T-helper 1 cell (primary cell): ENCODE results near the gene SDR39U1.

Experiments
- DNase-seq, 5 donors: peaks; one replicate each; pipeline ENCODE4 v3.0.0-alpha.2; 2012 to 2020

SDR39U1 gene

DNA sequence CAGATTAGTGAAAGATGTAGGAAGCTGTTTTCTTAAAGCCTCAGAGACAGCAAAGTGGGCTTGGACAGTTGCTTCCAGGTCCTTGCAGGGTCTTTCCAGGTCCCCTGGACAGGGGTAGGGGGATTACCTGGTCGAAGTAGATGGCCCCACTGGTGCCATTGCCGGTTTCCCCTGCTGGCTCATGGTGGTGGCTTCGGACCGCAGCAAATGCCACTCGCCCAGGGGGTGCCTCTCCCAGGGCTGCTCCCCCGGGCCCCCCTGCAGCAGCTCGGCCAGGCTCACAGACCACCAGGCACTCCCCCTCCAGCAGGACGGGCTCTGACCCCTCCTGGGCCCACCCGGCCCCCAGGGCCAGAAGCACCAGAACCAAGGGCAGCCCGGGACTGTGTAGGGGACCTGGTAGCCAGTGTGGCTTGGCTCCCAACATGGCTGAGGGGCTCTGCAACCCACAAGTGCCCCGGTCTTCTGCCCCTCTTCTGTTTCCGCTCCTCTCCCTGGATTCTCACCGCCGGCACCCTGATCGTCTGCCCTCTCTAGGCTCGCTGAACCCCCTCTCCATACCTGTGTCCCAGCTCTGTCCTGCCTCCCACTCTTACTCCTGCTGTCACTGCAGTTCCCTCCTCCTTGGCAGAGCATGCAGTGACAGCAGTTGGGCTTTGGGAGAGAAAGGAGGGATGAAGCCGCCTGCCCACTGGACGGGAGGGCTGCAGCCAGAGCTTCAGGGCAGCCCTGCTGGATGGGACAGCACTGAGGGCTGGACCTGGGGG lies 13.8 kb downstream of the SDR39U1 start:
- DNase-seq: no peak

DNA sequence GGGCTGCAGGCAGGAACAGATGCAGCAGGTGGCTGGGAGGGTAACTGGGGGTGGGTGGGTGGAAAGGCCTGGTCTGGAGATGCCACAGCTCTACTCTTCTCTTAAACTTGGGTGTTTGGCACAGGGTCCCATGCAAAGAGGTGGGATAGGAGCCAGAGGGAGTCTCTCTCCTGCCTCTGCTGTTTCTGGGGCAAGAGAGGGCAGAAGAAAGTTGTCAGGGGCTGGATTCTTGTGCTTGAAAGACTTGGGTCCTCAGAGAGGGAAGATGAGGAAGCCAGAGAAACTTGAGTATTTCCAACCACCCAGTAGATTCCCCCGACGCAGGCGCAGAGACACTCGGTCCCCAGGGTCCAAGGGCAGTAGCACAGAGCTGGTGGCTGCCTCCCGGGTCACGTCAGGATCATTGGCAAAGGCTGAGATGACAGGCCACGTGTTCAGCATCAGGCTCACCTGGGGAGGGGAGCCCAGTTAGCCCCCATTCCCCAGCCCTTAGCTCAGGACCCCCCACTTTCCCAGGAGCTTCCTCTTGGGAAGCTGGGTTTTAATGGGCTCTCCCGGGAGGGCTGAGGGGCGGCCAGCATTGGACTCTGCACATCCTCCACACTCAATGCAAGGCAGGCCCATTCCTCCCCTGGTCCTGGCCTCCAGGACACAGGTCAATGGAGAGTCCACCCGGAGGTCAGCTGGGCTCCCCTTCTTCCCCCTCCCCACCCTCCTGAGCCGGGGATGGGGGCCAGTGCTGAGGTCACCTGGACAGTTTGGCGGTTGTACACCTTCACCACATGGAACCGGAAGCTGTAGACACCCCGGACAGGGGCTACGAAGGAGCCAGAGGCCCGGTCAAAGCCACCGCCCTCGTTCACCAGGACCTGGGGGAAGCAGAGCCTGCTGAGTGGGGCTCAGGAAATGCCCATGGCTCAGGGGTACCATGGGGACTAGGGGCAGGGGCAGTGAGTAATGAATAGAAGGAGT lies 14.8 kb downstream of the SDR39U1 start:
- DNase-seq: no peak

DNA sequence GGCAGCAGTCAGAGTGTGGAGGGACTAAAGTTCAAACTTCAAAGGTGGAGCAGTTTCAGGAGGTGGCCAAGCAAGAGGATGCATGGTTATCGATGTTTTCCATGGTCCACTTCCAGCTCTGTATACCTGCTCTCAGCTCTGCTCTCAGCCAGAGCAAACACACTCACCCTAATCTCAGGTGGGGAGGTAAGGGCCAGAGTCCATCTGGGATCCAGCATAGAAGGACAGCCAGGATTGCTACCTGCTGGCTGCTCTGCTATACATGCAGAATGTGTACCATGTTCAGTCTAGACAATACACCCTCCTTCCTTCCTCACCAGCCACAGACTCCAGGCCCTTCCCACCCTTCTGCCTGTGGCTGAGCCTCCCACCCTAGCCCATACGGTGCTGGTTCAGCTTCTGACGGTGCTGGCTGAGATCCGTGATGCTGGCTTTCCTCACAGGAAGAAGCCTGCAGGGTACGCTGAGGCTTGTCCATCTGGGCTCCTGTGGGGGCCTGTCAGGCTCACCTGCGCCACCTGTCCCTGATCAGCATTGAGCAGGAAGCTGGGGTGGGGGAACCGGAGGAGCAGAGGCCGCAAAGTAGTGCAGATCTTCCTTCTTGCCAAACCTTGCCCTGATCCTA lies 15.6 kb downstream of the SDR39U1 start:
- no peak for DNase-seq

DNA sequence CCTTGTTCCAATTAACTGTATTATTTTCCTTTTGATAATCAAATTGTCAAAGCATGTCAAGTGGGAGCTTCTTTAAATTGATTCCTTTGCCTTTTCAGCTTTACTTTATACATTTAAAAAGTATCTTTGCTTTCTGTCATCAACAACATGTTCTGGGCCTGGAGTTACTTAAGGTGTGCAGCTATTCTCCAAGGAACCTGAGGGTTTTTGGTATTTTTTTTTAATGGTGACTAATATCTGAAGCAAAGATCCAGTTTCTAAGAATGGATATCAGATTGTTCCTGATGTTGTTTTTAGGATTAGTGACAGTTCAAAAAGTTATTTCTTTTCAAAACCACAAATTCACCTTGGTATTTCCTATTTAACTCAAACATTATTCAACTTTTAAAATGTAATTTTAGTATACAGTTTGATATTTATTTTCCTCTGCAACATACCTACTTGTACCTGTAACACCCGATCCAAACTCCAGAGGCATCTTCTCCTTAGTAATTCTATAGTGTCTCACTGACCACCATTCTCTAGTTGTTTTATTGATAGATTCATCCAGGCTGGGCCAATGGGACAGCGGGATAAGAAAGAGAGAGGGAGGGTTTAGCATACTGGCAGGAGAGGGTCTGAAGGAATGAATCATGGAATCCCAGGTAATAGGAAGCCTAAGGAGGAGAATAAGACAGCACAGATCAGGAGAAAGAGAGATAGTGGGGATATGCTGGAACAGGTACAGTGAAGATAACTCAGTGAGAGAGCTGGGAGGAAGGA lies 16.2 kb downstream of the SDR39U1 start:
- DNase-seq: no peak

DNA sequence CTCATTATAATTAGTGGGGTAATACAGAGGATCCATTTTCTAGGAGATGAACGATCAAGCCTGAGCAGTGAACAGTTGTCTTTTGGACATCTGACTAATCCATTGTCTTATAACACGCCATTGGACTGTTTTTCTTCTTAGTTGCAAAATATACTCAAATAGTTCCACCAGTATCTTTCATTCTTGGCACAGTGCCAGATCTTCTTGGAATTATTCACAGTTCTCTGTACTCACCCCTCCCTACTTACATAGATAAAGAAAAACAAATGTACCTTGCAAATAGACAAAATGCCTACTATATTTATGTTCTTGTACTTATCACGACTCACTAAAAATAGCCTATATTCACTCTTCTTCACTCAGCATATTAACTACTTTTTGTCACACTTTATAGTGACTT lies 16.9 kb downstream of the SDR39U1 start:
- DNase-seq: peak in 1 of 5 donors; percentile 75

DNA sequence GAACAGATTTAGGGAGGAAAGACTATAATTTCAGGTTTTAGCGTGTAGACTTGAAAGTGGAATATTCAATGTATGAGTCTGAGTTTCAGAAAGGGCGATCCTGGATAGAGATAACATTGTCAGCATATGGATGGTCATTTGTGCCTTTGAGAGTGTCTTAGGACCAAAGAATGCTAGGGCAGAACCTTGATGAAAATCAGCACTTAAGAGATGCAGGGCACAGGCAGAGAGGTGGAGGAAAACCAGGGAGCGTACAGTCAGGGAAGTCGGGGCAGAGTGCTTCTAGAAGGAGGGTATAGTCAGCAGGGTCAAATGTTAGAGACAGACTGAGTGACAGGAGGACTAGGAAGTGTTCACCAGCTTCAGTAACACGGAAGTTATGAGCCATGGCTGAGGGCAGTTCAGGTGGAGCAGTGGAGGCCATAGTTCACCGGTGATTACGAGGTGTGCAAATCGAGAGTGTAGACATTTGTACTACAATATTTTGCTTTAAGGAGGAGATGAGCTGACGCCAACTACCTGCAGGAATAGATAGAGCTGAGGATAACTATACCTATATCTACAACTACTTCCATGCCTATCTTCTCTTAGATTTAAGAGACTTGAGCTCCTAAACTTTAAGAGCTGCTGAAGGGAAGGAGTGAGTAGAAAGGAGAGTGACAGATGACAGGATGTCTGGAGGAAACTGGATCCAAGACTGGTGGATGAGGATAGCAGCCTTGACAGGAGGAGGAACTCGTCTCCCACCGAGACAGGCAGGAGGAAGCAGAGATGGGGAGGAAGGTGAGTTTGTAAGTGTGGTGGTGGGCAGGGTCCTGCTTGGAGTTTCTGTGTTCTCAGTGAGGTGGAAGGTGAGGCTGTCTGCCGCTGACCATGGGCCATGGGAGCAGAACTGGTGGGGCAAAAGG lies 19.6 kb downstream of the SDR39U1 start:
- DNase-seq: no peak

DNA sequence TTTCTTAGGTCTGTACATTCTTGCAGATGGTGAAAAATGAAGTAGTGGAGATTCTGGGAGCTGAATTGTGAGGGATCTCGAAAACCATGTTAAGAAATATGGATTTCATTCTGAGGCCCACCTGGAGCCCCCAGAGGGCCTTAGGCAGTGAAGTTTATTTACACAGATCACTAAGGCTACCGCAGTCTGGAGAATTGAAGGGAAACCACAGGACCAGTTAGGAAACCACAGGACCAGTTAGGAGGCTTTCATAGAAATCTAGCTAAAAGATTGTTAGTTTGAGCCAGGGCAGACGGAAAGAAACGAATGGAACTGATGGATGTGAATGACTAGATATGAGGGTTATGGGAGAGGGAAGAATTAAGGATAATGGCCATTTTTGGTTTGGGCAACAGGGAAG lies 20.3 kb downstream of the SDR39U1 start:
- DNase-seq: peak in 1 of 5 donors; percentile 27

DNA sequence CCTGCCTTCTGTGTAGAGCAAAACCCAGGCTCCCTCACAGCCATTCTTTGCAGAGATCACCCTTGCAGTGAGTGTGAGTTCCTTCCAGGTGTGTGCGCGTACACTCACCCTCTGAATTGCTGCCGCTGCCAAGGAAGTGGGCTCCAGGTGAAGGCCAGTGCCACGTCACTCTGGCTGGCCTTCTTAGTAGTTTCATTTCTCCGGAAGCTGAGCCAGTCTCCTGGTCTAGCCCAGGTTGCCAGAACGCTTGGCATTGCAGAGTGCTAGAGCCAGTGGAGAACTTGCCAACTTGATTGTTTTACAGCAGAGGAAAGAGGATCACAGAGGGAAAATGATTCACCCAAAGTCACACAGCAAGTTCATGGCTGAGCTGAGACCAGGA lies 24.1 kb downstream of the SDR39U1 start:
- DNase-seq: no peak

DNA sequence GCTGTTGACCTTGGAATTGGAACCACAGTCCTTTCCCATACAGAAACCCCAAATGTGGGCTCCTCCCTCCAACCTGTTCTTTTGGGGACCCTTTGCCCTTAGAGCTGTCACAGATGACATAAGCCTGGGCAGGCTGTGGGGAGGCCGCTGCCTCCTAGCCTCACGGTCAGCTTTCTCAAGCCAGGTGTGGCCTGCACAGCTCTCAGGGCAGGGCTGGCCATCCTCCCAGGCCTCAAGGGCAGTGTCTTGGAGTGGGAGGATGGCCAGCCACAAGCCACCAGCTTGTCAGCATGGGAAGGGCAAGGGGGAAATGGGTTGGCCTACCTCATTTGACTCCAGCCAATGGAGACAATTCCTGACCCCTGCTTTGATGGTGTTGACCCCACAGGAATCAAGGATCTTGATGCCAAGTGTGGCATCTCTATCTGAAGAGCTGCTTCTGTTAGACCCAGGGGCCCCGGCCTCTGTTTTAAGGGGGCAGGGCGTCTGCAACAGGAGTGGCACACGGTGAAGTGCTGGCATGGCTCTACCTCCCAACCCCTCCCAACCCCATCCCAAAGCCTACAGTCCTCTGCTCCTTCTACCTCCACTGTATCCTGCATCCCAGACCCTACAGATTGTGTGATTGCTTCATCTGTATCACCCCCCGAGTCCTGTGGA lies 24.6 kb downstream of the SDR39U1 start:
- DNase-seq: no peak

DNA sequence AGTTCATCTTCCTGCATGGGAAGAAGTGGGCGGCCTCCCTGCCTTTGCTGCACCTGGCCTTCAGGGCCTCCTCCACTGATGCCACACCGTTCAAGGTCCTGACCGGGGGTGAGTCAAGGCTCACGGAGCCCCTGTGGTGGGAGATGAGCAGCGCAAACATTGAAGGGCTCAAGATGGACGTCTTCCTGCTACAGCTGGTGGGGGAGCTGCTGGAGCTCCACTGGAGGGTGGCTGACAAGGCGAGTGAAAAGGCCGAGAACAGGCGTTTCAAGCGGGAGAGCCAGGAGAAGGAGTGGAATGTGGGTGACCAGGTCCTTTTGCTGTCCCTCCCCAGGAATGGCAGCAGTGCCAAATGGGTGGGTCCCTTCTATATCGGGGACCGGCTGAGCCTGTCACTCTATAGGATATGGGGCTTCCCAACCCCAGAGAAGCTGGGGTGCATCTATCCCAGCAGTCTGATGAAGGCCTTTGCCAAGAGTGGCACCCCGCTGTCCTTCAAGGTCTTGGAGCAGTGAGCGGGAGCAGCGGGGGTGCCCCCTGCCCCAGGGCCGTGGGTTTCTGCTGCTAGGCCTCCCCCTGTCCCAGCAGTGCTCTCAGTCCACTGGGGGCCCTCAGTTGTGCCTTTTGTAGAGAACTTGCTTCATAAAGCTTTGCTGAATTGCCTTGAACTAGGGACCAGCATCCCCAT lies 25.5 kb downstream of the SDR39U1 start:
- DNase-seq: no peak

DNA sequence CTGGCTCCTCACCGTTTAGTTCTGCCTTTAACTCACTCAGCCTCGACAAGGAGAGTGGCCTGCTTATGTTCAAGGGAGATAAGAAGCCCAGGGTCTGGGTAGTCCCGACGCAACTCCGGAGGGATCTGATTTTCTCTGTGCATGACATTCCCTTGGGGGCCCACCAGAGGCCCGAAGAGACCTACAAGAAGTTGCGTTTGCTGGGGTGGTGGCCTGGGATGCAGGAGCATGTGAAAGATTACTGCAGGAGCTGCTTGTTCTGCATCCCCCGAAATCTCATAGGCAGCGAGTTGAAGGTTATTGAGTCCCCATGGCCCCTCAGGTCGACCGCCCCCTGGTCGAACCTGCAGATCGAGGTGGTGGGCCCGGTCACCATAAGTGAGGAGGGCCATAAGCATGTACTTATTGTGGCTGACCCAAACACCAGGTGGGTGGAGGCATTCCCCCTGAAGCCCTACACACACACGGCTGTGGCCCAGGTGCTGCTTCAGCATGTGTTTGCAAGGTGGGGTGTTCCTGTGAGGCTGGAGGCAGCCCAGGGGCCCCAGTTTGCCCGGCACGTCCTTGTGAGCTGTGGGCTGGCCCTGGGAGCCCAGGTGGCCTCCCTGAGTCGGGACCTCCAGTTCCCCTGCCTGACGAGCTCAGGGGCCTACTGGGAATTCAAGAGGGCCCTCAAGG lies 26.2 kb downstream of the SDR39U1 start:
- no peak for DNase-seq

DNA sequence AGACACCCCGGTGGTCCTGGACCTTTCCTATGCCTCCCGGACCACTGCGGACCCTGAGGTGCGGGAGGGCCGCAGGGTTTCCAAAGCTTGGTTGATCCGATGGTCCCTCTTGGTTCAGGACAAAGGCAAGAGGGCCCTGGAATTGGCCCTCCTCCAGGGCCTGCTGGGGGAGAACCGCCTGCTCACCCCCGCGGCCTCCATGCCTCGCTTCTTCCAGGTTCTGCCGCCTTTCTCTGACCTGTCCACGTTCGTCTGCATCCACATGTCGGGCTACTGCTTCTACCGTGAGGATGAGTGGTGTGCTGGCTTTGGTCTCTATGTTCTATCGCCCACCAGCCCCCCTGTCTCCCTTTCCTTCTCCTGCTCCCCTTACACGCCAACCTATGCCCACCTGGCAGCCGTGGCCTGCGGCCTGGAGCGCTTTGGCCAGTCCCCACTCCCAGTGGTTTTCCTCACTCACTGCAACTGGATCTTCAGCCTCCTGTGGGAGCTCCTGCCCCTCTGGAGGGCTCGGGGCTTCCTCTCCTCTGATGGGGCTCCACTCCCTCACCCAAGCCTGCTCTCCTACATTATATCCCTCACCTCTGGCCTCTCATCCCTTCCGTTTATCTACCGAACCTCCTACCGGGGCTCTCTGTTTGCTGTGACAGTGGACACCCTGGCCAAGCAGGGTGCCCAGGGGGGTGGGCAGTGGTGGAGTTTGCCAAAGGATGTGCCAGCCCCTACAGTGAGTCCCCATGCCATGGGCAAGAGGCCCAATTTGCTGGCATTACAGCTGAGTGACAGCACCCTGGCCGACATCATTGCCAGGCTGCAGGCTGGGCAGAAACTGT lies 26.9 kb downstream of the SDR39U1 start:
- DNase-seq: no peak

DNA sequence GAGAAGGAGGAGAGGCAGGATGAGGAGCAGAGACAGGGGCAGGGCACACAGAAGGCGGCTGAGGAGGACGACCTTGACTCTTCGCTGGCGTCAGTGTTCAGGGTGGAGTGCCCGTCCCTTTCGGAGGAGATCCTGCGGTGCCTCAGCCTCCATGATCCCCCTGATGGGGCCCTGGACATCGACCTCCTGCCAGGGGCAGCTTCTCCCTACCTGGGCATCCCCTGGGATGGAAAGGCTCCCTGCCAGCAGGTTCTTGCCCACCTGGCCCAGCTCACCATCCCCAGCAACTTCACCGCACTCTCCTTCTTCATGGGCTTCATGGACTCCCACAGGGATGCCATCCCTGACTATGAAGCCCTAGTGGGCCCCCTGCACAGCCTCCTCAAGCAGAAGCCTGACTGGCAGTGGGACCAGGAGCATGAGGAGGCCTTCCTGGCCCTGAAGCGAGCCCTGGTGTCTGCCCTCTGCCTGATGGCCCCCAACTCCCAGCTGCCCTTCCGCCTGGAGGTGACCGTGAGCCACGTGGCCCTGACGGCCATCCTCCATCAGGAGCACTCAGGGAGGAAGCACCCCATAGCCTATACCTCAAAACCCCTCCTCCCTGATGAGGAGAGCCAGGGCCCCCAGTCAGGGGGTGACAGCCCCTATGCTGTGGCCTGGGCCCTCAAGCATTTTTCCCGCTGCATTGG lies 27.7 kb downstream of the SDR39U1 start:
- no peak for DNase-seq

DNA sequence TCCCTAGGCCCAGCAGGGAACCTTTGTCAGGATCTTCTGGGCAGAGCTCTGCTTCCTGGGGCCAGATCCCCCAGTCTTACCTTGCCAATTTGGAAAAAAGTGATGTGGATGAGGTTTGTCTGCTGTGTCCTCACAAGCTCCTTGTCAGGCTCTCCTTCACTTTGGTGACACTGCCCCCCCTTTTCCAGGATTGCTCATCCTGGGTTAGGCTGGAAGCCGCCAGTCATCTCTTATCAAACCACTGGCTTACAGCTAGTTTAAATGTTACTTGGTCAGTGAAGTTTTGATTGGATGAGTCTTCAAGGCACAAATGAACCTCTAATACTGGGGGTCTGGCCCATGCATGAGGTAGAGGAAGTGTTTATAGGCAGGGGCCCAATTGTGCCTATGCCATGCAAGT lies 28.5 kb downstream of the SDR39U1 start:
- DNase-seq: no peak

DNA sequence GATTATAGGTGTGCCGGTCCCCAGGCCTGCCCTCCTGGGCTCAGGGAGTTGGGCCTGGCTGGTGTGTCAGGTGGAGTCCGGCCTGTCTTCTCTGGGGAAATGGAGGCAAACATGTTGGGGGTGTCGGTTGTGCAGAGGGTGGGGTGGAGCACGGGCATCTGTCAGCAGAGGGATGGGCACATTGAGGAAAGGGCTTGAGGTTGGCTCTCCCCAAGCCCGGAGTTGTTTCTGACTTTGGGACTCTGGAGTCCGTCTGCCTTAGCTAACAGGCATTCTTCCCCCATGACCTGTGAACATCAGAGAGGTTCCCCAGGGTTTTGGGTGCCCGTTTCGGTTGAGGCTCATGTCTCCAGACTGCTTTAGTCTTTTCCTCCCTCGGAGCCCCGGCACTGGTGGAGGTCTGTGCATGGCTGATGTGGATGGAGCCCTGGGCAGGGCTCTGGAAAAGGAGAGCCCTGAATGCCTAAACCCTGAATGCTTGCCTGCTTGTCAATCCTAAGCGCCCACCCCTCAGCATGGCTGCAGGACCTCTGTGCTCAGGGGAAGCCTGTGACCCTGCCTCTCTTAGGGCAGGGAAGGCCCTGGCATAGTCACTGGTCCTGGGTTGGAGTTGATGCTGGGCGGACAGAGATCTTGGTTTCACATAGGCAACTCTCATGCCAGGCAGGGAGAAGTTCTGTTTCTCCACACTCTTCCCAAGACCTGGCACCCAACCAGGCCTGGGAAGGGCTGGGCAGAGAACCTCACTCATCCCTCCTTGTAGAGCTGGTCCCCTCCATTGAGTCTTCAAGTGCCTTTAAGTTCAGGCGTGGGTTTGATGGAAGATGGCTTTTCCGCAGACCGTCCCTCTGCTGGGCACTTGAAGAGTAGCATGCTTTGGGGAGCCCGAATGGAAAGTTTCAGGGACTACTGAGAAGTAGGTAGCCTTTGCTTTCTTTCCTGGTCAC lies 30.9 kb downstream of the SDR39U1 start:
- DNase-seq: peak in 2 of 5 donors; percentile 28 to 29

DNA sequence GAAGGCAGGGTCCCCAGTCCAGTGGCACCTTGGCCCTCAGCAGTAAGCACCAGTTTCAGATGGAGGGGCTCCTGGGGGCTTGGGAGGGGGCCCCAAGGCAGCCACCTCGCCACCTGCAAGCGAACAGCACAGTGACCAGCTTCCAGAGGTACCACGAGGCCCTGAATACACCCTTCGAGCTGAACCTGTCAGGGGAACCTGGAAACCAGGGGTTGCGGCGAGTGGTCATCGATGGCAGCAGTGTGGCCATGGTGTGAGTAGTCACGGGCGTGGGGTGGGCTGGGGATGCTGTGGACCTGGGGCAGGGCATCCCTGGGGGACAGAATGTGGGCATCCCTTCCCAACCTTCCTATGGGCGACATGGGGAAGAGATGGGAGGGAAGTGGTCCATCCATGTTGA lies 32.6 kb downstream of the SDR39U1 start:
- DNase-seq: no peak

DNA sequence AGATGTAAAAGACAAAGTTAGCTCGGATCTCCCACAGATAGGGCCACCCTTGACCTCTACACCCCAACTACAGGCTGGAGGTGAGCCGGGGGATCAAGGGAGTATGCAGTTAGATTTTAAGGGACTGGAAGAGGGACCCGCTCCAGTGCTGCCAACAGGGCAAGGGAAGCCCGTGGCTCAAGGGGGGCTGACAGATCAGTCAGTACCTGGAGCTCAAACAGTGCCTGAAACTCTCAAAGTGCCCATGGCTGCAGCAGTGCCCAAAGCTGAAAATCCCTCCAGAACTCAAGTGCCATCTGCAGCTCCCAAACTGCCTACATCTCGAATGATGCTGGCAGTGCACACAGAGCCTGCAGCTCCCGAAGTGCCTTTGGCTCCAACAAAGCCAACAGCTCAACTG lies 33.4 kb downstream of the SDR39U1 start:
- DNase-seq: no peak
